Measurements from ENCODE around the gene SLC35B4. TPM values are rescaled to one million over a fixed set of nuclear protein-coding genes. Genes with fewer than 3 reads are reported as not detected.
A peak's percentile ranks its signal among the peaks of the same experiment; 100 is the strongest.

Gene SLC35B4
- total and polyA plus RNA-seq, 4 donors = 2.1 to 17.9 (median 9.9) TPM

DNA sequence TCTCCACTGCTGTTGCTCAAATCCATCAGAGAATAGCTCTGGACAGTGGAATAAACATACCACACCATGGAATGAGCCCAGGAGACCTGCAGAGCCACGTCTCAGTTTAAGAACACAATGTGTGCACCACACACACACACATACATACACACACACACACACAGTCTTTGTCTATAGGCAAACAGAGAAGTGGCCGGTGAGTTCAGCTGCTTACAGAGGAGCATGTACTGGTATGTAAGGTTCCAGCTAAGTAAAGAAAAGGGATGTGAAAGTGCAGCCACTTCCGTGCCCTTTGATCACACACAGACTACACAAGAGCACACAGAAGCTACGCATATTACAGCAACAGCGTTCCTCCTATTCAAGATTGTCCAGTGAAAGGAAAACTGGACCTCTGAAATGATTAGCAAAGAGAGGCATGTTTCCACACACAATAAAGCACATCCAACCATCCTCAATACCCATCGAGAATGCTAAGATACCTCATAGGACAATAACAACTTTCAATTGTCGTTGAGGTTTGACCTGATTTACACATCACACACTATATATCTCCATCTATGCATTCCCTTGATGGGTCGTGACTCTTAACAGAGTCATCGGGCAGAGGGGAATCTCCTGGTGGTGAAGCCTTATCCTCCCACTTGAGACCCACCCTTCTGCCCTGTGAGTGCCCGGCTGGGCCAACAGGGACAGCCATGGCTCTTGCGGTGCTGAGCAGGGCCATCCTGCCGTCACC is 23.6 kb downstream of the SLC35B4 start:
- H3K27ac ChIP-seq (ENCODE audit: low read depth in 1 of 2, low read length in 2 of 2) = no peak overlapping the region
- ATAC-seq (ENCODE audit: low FRiP score) = no peak
- peak in 1 of 2 donors; percentile 64 for DNase-seq
- peaks cover 0 to 5% of the 10 kb centered on the region in 2 donors for H3K36me3 ChIP-seq (ENCODE audit: control insufficient read depth in 1 of 2, insufficient read depth in 2 of 2, low read length in 1 of 2)
- no peak overlapping the region for H3K4me3 ChIP-seq (ENCODE audit: low read length in 2 of 2)
- no peaks in the 10 kb centered on the region for H3K27me3 ChIP-seq (ENCODE audit: control insufficient read depth in 1 of 2, insufficient read depth in 2 of 2, low read length in 1 of 2)
- peaks cover 0 to 2% of the 10 kb centered on the region in 2 donors for H3K4me1 ChIP-seq (ENCODE audit: control insufficient read depth in 1 of 2, insufficient read depth in 2 of 2, low read length in 2 of 2)
- intact Hi-C loops (cut with DNase I) = no loop called here
- 83 to 86% methylated on average over 12 of the region's 12 CpGs for WGBS, 2 donors
- no peaks in the 10 kb centered on the region for H3K9me3 ChIP-seq (ENCODE audit: control insufficient read depth, low read length)

DNA sequence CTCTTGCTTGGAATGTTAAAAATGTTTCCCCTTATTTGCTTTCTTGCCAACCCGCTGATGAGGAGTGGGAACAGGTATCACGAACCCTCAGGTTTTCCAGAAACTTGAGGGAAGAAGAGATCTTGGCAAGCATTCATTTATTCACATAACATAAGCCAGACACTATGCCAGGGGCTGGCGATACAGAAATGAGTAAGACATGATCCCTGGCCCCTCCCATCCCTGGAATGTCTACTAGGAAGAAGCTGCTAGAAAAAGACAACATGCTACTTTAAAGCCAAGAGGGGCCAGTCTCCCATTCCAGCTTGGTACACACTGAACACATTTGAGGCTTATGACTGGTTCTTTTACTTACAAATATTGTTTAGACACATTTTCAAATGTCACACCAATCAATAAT is 26.4 kb downstream of the SLC35B4 start:
- DNase-seq = no peak
- no peak overlapping the region for H3K27ac ChIP-seq (ENCODE audit: low read depth in 1 of 2, low read length in 2 of 2)
- H3K4me1 ChIP-seq (ENCODE audit: control insufficient read depth in 1 of 2, insufficient read depth in 2 of 2, low read length in 2 of 2) = peaks cover 0 to 3% of the 10 kb centered on the region in 2 donors
- no peaks in the 10 kb centered on the region for H3K27me3 ChIP-seq (ENCODE audit: control insufficient read depth in 1 of 2, insufficient read depth in 2 of 2, low read length in 1 of 2)
- WGBS, 2 donors = 83 to 86% methylated on average over 3 of the region's 3 CpGs
- ATAC-seq (ENCODE audit: low FRiP score) = no peak
- no peaks in the 10 kb centered on the region for H3K9me3 ChIP-seq (ENCODE audit: control insufficient read depth, low read length)
- no peak overlapping the region for H3K4me3 ChIP-seq (ENCODE audit: low read length in 2 of 2)
- intact Hi-C loops (cut with DNase I) = no loop called here
- peaks cover 0 to 2% of the 10 kb centered on the region in 2 donors for H3K36me3 ChIP-seq (ENCODE audit: control insufficient read depth in 1 of 2, insufficient read depth in 2 of 2, low read length in 1 of 2)

GRCh38 chr7:134289841-134290240 is 26.9 kb downstream of the SLC35B4 start:
- no peak overlapping the region for H3K4me3 ChIP-seq (ENCODE audit: low read length in 2 of 2)
- 57 to 60% methylated on average over 2 of the region's 2 CpGs for WGBS, 2 donors
- H3K36me3 ChIP-seq (ENCODE audit: control insufficient read depth in 1 of 2, insufficient read depth in 2 of 2, low read length in 1 of 2) = peaks cover 0 to 2% of the 10 kb centered on the region in 2 donors
- no peak for ATAC-seq (ENCODE audit: low FRiP score)
- no peak for DNase-seq
- no peak overlapping the region for H3K27ac ChIP-seq (ENCODE audit: low read depth in 1 of 2, low read length in 2 of 2)
- intact Hi-C loops (cut with DNase I) = no loop called here
- H3K4me1 ChIP-seq (ENCODE audit: control insufficient read depth in 1 of 2, insufficient read depth in 2 of 2, low read length in 2 of 2) = peaks cover 0 to 3% of the 10 kb centered on the region in 2 donors
- H3K27me3 ChIP-seq (ENCODE audit: control insufficient read depth in 1 of 2, insufficient read depth in 2 of 2, low read length in 1 of 2) = no peaks in the 10 kb centered on the region
- no peaks in the 10 kb centered on the region for H3K9me3 ChIP-seq (ENCODE audit: control insufficient read depth, low read length)

GRCh38 chr7:134289423-134289822 is 27.3 kb downstream of the SLC35B4 start:
- H3K36me3 ChIP-seq (ENCODE audit: control insufficient read depth in 1 of 2, insufficient read depth in 2 of 2, low read length in 1 of 2) = peaks cover 0 to 2% of the 10 kb centered on the region in 2 donors
- no peak overlapping the region for H3K4me3 ChIP-seq (ENCODE audit: low read length in 2 of 2)
- ATAC-seq (ENCODE audit: low FRiP score) = no peak
- no peak overlapping the region for H3K27ac ChIP-seq (ENCODE audit: low read depth in 1 of 2, low read length in 2 of 2)
- intact Hi-C loops (cut with DNase I) = no loop called here
- no peaks in the 10 kb centered on the region for H3K9me3 ChIP-seq (ENCODE audit: control insufficient read depth, low read length)
- no peak for DNase-seq
- peaks cover 0 to 3% of the 10 kb centered on the region in 2 donors for H3K4me1 ChIP-seq (ENCODE audit: control insufficient read depth in 1 of 2, insufficient read depth in 2 of 2, low read length in 2 of 2)
- H3K27me3 ChIP-seq (ENCODE audit: control insufficient read depth in 1 of 2, insufficient read depth in 2 of 2, low read length in 1 of 2) = no peaks in the 10 kb centered on the region
- 43 to 51% methylated on average over 7 of the region's 7 CpGs for WGBS, 2 donors

DNA sequence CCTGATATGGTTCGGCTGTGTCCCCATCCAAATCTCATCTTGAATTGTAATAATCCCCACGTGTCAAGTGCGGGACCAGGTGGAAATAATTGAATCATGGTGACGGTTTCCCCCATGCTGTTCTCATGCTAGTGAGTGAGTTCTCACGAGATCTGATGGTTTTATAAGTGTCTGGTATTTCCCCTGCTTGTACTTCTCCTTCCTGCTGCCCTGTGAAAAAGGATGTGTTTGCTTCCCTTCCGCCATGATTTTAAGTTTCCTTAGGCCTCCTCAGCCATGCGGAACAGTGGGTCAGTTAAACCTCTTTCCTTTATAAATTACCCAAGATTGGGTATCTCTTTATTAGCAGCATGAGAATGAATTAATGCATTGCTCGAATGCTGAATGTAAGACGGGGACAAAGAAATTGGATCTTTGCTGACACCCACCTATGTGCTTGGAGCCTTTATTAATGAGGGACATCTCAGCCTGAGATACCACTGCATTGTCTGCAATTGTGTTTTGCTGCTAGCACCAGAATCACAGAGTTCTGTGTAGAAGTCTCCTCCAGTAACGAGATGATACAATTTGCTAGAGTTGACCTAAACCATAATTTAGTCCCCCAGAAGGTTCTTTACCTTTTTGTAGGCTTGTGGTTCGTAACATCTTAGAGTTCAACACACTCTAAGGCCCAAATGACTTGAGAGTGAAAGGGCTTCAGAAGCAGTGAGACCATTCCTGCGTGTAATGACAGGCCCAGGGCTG is 28.6 kb downstream of the SLC35B4 start:
- DNase-seq = no peak
- 85 to 87% methylated on average over 12 of the region's 12 CpGs for WGBS, 2 donors
- no peak for ATAC-seq (ENCODE audit: low FRiP score)
- Histone ChIP-seq H3K27ac (ENCODE audit: low read depth in 1 of 2, low read length in 2 of 2) (no peak overlapping the region), H3K4me1 (ENCODE audit: control insufficient read depth in 1 of 2, insufficient read depth in 2 of 2, low read length in 2 of 2) (peaks cover 0 to 3% of the 10 kb centered on the region in 2 donors), H3K9me3 (ENCODE audit: control insufficient read depth, low read length) (no peaks in the 10 kb centered on the region), H3K4me3 (ENCODE audit: low read length in 2 of 2) (no peak overlapping the region), H3K27me3 (ENCODE audit: control insufficient read depth in 1 of 2, insufficient read depth in 2 of 2, low read length in 1 of 2) (no peaks in the 10 kb centered on the region), H3K36me3 (ENCODE audit: control insufficient read depth in 1 of 2, insufficient read depth in 2 of 2, low read length in 1 of 2) (peaks cover 0 to under 1% of the 10 kb centered on the region in 2 donors)
- intact Hi-C loops (cut with DNase I) = no loop called here

DNA sequence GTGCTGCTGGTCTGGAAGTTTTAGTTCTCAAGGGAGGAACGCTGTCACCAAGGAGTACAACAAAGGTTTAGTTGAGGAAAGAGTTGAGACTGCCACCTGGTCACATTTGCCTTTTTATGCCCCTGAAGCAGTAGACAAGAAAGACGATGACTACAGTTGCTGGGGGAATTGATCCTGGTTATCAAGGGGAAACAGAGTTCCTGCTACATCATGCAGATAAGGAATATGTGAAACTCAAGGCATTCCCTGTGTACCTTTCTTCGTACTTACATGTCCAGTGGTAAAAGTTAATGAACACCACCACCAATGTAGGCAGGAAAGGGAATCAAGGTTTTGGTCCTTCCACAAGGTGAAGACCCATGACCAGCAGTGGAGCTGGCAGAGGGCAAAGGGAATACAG is 31.8 kb downstream of the SLC35B4 start:
- Histone ChIP-seq H3K4me3 (ENCODE audit: low read length in 2 of 2) (no peak overlapping the region), H3K27me3 (ENCODE audit: control insufficient read depth in 1 of 2, insufficient read depth in 2 of 2, low read length in 1 of 2) (no peaks in the 10 kb centered on the region), H3K27ac (ENCODE audit: low read depth in 1 of 2, low read length in 2 of 2) (no peak overlapping the region), H3K4me1 (ENCODE audit: control insufficient read depth in 1 of 2, insufficient read depth in 2 of 2, low read length in 2 of 2) (peaks cover 0 to 3% of the 10 kb centered on the region in 2 donors), H3K36me3 (ENCODE audit: control insufficient read depth in 1 of 2, insufficient read depth in 2 of 2, low read length in 1 of 2) (no peaks in the 10 kb centered on the region), H3K9me3 (ENCODE audit: control insufficient read depth, low read length) (no peaks in the 10 kb centered on the region)
- DNase-seq (no peak), ATAC-seq (ENCODE audit: low FRiP score) (no peak)
- intact Hi-C loops (cut with DNase I) = no loop called here
- 84 to 89% methylated on average over 3 of the region's 3 CpGs for WGBS, 2 donors

- H3K36me3 ChIP-seq (ENCODE audit: control insufficient read depth in 1 of 2, insufficient read depth in 2 of 2, low read length in 1 of 2) = no peaks in the 10 kb centered on the region
- H3K9me3 ChIP-seq (ENCODE audit: control insufficient read depth, low read length) = no peaks in the 10 kb centered on the region
- no peak for ATAC-seq (ENCODE audit: low FRiP score)
- no peak overlapping the region for H3K4me3 ChIP-seq (ENCODE audit: low read length in 2 of 2)
- no peaks in the 10 kb centered on the region for H3K27me3 ChIP-seq (ENCODE audit: control insufficient read depth in 1 of 2, insufficient read depth in 2 of 2, low read length in 1 of 2)
- no peak overlapping the region for H3K27ac ChIP-seq (ENCODE audit: low read depth in 1 of 2, low read length in 2 of 2)
- WGBS, 2 donors = 41 to 45% methylated on average over 6 of the region's 6 CpGs
- H3K4me1 ChIP-seq (ENCODE audit: control insufficient read depth in 1 of 2, insufficient read depth in 2 of 2, low read length in 2 of 2) = peaks cover 0 to 3% of the 10 kb centered on the region in 2 donors
- intact Hi-C loops (cut with DNase I) = no loop called here
- DNase-seq = no peak
Measured at GRCh38 chr7:134284011-134284410, 32.7 kb downstream of the SLC35B4 start.

DNA sequence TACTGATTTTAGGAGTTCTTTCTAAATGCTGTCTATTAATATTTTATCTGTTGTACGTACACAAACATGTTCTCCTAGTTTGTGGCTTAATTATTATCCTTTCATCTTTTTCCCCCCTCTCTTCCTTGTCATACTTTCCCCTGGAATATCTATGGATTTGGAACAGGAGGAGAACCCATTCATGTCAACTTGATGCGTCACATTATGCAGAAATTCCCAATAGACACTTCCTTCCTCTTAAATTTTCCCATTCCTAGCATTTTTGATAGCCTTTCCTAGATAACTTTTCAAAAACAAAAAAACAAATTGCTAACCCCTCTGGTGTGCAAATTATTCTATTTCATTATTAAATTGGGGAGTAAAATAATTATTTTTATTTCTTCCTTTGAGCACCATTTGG is 36.2 kb downstream of the SLC35B4 start:
- ATAC-seq (ENCODE audit: low FRiP score) = no peak
- DNase-seq = no peak
- intact Hi-C loops (cut with DNase I) = no loop called here
- H3K36me3 ChIP-seq (ENCODE audit: control insufficient read depth in 1 of 2, insufficient read depth in 2 of 2, low read length in 1 of 2) = no peaks in the 10 kb centered on the region
- H3K27ac ChIP-seq (ENCODE audit: low read depth in 1 of 2, low read length in 2 of 2) = no peak overlapping the region
- no peaks in the 10 kb centered on the region for H3K27me3 ChIP-seq (ENCODE audit: control insufficient read depth in 1 of 2, insufficient read depth in 2 of 2, low read length in 1 of 2)
- no peaks in the 10 kb centered on the region for H3K9me3 ChIP-seq (ENCODE audit: control insufficient read depth, low read length)
- no peaks in the 10 kb centered on the region for H3K4me1 ChIP-seq (ENCODE audit: control insufficient read depth in 1 of 2, insufficient read depth in 2 of 2, low read length in 2 of 2)
- no peak overlapping the region for H3K4me3 ChIP-seq (ENCODE audit: low read length in 2 of 2)
- 78 to 85% methylated on average over 2 of the region's 2 CpGs for WGBS, 2 donors

DNA sequence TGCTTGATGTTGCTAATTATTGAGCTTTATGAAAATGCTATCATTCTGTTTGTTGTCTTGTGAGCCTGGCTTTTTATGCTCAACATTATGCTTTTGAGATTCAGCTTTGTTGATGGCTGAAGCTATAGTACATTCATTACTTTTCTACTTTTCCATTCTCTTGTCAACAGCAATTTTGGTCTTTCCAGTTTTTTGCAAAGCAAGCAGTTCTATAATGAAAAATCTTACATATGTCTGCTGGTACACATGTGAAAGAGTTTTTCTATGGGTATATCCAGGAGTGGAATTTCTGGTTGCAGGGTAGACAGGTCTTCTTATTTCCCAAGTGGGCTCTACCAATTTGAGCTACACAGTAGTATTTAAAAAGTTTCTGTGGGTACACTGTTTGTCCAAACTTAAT is 36.8 kb downstream of the SLC35B4 start:
- Histone ChIP-seq H3K9me3 (ENCODE audit: control insufficient read depth, low read length) (no peaks in the 10 kb centered on the region), H3K4me1 (ENCODE audit: control insufficient read depth in 1 of 2, insufficient read depth in 2 of 2, low read length in 2 of 2) (no peaks in the 10 kb centered on the region), H3K36me3 (ENCODE audit: control insufficient read depth in 1 of 2, insufficient read depth in 2 of 2, low read length in 1 of 2) (no peaks in the 10 kb centered on the region), H3K4me3 (ENCODE audit: low read length in 2 of 2) (no peak overlapping the region), H3K27ac (ENCODE audit: low read depth in 1 of 2, low read length in 2 of 2) (no peak overlapping the region), H3K27me3 (ENCODE audit: control insufficient read depth in 1 of 2, insufficient read depth in 2 of 2, low read length in 1 of 2) (no peaks in the 10 kb centered on the region)
- DNase-seq (no peak), ATAC-seq (ENCODE audit: low FRiP score) (no peak)
- intact Hi-C loops (cut with DNase I) = no loop called here
